HUDEP-2 (cell line): ENCODE measurements around the gene CDC42SE2.
"Not testable (repeated sequence)": the region's sequence is repeated elsewhere in the genome, so short reads cannot be mapped to it uniquely, and the experiment has no call there.

Experiments
- DNase-seq, 76 experiments: peaks; one replicate each; lab custom pipeline; 2025; ENCODE audit not compliant: unreplicated experiment in 76 of 76; lab: John Stamatoyannopoulos, UW

CDC42SE2 gene

DNA sequence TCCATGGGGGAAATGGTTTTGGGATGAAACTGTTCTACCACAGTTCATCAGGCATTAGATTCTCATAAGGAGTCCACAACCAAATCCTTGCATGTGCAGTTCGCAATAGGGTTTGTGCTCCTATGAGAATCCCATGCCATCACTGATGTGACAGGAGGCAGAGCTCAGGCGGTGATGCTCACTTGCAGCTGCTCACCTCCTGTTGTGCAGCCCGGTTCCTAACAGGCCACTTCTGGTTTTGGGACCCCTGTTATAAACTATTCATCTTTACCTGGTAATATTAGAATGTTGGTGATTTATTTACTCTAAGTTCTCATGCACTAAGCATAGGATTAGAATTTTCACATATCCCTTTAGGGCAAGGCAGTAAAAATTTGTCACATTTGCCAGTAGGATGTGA is 122.3 kb downstream of the CDC42SE2 start:
- no peak for DNase-seq

DNA sequence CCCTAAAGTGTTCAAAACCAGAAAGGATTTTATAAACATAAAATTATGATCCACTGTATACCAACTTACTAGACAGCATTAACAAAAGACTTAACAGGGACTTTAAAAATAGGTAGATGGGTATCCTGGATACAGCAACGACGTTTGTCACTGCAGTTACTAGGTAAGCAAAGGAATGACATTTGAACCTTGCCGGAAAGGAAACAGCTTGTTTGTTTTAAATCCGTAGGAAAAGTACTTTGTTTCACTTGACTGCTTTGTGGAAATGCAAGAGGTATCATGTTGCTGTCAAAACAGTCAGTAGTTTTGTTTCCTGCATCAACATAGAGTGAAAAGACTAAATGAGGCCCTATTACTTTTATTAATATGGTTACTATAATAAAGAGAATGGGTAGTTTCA is 122.9 kb downstream of the CDC42SE2 start:
- DNase-seq: no peak

DNA sequence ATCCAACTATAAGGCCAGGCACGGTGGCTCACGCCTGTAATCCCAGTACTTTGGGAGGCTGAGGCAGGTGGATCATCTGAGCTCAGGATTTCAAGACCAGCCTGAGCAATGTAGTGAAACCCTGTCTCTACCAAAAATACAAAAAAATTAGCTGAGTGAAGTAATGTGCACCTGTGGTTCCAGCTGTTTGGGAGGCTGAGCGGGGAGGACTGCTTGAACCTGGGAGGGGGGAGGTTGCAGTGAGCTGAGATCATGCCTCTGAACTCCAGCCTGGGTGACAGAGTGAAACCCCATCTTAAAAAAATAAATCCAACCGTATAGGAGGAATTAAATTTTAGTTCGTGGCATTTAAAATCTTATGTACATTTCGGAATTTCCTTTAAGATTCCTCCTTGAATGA is 123.4 kb downstream of the CDC42SE2 start:
- DNase-seq: no peak

DNA sequence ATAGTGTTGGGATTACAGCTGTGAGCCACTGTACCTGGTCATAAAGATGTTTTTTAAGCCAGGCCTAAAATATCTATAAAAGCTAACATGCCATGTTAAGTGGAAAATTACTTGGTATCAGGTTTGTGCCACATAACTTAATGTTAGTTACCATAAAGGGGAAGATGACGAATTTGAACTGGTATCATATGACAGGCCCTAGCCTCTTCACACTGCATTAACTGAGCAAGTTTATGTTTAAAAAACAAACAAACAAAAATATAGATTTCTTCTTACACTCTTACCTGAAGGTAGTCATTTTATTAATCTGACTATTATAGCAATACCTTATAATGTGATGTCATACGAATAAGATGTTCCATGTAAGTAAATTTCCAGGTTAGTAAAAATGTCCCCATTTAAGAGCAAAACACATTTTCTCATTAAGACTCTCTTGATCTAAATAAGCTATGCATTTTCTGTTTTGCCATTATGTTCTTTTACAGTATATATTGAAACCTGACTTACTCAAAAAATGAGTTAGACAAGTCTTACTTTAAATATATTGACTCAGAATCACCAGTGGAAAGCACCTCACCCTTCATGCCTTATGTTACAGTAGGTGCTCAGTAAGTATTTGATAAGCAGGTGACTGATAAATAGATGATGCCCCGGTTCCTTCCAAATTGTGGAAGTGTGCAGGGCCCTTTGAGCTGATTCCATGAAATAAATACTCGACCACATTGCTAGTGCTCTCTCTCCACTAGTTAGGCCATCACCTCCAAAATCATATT is 125.4 kb downstream of the CDC42SE2 start:
- no peak for DNase-seq

DNA sequence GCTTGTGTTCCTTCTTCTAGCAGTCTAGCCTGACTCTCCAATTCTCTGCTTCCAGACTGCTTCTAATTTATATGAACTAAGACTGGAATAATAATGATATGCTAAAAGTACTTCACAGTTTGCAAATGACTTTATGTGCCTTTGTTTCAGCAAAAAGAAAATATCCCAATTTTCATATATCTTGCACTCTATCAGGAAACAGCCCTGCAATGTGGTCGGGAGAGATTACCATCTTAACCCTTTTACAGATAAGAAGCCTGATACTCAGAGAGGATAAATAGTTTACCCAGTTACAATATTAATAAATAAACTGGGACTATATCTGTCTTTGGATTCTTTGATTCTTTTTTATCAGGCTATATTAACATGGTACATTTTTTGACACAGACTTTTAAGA is 126.0 kb downstream of the CDC42SE2 start:
- no peak for DNase-seq

DNA sequence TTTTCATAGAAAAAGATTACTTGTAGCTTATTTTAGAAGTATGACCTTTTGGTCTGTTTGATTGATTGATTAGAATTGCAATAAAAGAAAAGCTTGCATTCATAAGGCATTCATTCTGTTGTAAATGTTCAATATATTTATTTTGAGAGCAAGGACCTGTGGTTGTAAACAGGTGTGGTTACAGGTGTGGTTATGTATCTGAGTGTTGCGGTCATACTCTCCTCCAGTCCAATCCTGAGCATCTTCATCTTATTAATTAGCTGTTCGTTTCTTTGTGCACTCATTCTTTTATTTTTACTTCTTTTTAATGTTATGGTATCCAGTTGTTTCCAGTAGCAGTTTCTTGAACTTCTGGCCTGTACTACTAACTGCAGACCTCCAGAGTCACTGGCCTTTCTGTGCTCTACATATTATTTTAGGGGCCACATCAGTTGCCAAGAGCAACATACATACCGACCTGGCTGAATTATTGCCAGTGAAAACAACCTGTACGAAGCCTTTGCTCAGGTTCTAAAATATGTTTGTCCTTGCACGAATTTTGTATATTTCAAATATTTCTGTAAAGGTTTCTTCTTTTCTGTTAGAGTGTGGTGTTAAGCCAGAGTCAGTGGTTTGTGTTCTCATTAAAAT is 128.7 kb downstream of the CDC42SE2 start:
- DNase-seq: no peak

DNA sequence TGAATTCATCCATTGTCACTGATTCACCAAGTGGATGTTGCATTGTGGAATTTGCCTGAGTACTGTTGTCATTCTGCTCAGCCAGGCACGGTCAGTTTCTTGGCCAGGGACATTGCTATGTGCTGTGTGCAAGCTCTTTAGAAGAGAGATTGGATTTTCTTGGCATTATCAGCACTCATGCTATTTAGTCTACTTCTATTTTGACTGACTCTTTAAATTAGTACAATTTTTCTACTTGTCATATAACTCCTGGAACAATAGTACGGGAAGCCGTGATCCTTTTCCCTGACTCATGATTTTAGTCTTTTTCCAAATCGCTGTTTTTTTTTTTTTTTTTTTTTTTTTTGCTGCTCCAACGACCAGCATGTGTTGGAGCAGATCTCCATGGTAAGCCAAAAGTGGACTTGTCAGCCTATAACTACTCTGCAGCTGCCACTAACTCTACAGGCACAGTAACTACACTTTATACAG is 129.7 kb downstream of the CDC42SE2 start:
- no peak for DNase-seq

DNA sequence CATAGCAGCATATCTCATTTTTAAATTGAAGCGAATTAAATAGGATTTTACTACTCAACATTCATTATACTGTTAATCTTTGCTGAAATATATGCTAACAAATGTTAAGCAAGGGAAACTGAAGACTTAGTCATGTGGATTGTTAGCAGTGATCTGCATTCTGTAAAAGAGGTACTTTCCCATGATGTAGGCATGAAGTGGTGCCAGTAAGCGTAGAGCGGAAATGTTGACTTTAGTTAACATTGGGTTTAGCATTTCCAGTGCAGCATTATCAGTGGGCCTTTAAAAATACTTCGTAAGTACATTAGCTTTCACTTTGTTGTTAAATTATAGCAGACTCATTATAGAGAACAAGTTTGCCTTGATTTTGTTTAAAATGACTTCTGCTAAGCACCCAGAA is 130.3 kb downstream of the CDC42SE2 start:
- DNase-seq: peak in 1 of 76 experiments; percentile 12

DNA sequence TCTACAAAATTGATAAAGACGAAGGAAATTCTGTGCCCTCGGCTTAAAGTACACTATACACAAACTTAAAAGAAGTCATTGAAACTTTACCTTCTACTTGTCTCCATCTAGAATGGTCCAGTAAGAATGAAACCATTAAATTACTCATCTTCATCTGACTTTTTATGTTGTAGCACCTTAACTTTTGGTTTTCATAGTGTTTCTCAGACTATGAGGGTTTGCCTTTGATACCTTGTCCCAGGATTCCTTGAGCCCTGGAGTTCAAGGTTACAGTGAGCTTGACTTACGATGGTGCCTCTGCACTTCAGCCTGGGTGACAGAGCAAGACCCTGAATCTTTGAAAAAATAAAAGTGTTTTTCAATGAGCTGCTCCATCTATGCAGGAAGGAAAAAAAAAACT is 132.2 kb downstream of the CDC42SE2 start:
- no peak for DNase-seq

DNA sequence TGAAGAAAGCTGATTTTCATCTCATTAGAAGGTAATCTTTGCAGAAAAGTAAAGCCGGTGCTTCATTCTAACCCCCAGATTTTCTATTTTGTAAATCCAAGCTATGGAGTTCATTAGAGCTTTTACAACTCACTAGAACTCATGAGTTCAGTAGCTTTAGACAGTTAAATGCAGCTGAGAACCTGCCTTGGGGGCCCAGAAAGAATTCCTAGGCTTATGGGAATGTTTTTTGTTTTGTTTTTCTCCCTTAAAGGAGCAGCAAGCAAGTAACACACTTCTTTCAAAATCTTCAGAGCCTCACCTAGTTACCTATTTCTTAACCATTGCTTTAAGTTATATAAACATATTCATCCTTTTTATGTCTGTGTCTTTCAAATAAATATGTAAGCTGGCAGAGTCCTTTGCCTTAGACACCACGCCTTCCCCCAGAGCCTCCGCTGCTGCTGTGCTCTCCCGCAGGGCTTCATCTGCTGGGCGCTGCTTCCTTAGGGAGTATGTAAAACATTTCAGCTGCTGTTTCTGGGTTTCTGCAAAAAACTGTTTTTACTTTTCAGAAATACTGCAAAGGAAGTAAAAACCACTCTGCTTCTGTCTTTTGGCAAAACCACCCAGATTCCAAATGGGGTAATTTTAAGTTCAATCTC is 132.9 kb downstream of the CDC42SE2 start:
- DNase-seq: no peak

DNA sequence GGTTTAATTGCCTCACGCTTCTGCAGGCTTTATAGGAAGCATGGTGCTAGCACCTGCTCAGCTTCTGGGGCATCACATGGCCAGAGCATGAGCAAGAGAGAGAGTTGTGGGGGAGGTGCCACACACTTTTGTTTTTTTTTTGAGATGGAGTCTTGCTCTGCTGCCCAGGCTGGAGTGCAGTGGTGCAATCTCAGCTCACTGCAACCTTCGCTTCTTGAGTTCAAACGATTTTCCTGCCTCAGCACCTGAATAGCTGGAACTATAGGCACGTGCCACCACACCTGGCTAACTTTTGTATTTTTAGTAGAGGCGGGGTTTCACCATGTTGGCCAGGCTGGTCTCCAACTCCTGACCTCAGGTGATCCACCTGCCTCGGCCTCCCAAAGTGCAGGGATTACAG is 135.2 kb downstream of the CDC42SE2 start:
- DNase-seq: not testable (repeated sequence)

DNA sequence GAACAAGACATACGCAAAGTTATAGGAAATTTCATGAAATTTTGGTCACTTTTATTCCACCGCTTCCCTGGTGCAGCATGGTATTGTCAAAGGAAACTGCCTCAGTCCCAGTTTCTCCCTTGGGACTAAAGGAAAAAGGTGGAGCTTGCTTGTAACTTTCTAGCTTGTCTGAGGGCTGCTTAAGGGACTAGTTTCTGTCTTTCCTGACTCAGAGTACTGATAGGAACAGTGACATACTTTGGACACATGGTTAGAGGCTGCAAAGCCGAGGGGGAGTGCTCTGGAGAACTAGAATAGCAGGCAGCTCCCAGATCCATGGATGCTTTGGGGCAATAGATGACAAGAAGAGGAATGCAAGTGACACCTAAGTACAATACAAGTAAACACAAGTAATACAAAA is 136.7 kb downstream of the CDC42SE2 start:
- no peak for DNase-seq

DNA sequence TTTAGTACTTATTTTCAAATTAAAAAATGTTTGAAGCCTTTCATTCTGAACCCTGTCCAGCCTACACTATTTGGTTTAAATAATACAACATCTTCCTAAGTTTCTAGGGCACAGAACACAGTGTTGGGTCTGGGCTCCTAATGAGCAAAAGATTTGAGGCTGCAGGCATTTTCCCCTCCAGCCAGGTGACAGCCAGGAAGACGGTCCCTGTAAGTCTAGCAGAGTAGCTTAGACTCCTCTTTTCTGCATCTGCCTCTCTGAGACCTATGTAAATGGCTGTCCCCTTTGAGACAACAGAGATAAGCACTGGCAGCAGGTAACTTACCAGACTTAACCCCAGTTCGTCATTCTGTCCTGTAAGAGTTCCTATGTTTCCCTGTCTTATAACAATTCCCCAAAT is 141.8 kb downstream of the CDC42SE2 start:
- DNase-seq: no peak

DNA sequence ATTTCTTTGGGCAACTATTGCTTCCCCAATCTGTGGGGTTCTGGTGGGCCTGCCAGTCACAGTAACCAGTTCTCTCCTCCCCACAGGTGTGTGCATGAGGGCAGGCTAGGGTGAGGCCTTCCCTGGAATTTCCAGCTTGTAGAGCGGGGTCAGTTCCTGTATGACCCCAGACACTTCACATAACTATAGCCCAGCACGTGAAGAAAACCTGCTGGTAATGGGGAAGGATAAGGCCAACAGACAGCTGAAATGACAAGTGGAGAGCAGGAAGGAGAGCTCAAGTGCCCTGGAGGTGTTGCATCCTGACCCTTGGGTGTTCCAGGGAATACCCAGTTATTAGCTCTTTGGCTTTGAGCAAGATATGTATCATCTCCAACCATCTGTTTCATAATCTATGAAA is 142.2 kb downstream of the CDC42SE2 start:
- DNase-seq: no peak

DNA sequence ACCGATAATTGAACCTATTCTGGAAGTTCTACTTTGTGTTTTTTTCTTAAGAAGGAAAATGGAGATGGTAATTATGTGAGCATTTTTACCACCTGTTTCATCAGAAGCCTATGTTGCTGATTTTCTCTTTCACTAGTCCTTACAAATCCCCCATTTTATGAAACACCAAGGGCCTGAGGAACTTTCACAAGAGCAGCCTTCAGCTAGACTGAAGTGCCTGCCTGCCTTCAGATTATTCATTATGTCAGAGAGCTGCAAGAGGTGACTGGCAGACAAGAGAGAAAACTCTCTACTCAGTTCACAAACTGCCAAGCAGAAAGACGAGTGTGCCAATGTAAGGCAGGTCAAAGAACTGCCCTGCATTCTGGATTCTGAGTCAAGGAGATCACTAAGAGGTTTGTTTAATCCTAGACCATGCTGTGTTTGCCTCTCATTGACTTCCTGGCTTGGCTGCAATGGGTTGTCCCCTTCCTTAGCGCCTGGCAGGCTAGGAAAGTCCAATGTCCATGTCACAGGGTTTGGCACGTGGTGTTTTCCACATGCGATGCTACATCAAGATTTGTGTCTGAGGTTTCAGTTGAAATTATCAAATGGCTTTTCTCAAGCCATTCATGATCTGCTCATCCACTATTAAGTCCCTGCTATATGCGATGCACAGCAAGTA is 143.3 kb downstream of the CDC42SE2 start:
- DNase-seq: no peak

DNA sequence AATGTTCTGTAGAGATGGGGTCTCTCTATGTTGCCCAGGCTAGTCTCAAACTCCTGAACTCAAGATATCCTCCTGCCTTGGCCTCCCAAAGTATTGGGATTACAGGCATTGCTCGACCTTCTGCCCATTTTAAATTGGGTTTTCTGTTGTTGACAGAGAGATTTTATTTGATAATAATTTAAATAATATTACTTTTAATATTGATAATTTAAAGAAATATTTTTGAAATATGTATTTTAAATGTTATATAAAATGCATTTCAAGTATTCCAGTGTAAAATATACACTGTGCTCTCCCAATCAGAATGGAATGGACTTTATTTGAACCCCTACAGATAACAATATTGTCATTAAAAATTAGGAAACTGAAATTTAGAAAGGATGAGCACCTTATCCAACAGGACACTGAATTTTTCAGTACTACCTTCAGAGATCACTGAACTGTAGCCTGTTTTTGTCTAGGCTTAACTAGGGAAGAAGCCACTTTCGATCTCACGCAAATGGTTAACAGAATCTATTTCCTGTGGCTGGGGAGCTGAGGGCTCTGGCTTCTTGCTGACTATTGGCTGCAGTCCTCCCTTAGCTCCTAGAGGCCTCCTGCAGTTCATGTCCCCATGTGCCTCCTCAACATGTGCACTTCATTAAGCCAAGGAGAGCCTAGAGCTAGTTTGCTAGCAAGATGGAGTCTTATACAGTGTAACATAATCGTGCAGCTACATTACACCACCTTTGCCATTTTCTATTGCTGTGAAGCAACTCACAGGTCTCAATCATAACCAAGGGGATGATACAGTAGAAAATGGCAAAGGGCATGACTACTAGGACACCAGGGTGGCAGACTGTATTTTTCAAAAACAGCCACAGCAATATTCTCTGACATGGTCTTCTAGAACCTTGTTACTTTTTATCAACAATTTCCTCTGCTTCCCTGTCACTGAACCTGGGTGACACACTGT is 150.0 kb downstream of the CDC42SE2 start:
- DNase-seq: no peak

DNA sequence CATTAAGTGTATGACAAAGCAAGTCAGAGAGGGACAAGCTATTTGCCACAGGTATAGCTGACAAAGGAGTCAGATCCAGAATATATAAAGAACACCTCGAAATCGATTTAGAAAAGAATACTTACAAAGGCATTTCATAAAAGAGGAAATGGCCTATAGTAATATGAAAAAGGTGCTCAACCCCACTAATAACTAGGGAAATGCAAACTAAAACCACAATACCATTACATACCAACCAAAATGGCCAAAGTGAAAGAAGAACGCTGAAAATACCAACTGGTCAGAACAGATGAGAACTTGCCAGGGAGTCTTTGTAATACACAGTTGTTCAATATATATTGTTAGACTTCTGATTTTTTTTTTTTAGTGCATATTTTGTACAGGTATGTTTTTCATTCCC is 152.9 kb downstream of the CDC42SE2 start:
- no peak for DNase-seq

DNA sequence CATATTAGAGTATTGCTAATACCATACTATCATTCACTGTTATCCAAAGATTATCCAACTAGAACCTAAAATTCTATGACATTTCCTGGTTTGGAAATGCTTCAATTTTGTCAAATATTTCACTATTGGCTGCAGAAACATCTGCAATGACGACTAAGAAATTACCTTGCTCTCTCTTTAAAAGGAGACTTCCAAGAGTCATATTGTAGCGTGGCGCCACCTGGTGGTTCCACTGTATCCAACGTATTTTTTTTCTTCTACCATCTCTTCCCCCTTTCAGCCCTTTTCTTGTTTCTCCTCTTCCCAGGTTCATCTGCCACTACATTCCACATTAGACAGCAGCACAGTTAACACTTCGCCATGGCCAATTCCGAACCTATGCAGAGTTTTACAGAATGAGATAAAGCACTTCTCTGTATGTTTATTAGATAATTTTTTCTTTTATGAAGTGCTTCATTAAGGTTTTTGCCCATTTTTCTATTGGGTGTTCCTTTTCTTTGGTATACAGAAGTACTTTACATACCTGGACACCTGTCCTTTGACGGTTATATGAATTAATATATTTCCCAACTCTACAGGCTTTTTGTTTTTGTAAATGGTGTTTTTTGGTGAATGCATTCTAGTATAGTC is 153.5 kb downstream of the CDC42SE2 start:
- peak in 65 of 76 experiments; percentile 5 to 74 (median 54) for DNase-seq

DNA sequence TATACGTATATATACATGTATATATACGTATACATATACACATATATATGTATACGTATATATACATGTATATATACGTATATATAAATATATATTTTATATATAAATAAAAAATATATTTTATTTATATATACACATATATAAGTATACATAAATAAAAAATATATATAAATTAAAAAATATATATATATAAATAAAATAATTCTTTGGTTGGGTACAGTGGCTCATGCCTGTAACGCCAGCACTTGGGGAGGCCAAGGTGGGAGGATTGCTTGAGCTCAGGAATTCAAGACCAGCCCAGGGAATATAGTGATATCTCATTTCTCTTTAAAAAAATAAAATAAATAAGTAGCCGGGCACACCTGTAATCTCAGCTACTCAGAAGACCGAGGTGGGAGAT is 155.0 kb downstream of the CDC42SE2 start:
- no peak for DNase-seq

DNA sequence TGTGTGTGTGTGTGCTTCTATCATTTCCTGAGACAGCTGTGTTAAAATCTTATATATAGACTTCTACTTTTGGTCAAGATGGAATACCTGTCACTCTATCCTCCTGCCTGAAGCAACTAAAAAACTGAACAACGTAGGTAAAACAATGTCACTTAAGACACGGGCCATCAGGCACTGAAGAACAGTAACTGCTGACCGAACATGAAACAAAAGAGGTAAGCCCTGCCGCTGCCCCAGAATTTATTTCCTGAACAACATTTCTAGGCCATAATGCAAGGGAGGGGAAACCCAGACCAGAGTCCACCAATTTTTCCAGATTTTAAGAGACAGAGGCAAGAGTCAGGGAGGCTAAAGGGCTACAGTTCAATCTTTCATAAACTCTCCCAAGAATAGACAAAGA is 156.0 kb downstream of the CDC42SE2 start:
- DNase-seq: no peak
